Jurkat, Clone E6-1 (cell line): ENCODE measurements around the gene CLBA1. TPM values are rescaled to one million over a fixed set of nuclear protein-coding genes. Genes with fewer than 3 reads are reported as not detected.
"Not testable (repeated sequence)": the region's sequence is repeated elsewhere in the genome, so short reads cannot be mapped to it uniquely, and the experiment has no call there.

Source experiments
- DNase-seq: peaks from one replicate; pipeline ENCODE4 v3.0.0-alpha.2; 2011; ENCODE audit warnings: low read depth, low spot score
- H3K4me3 ChIP-seq: 2 replicates; pipeline ENCODE4 v1.5.1; 2011; ENCODE audit warnings: mild to moderate bottlenecking, low read length, control low read depth, moderate library complexity
- polyA plus RNA-seq: library from polyadenylated mRNA; unstranded; fragments of >200 nt; gene quantifications from one replicate; pipeline ENCODE4 v1.2.1, GENCODE V29; 2012; ENCODE audit warnings: missing spikeins; ENCODE audit not compliant: insufficient read length, insufficient read depth

The CLBA1 gene
- polyA plus RNA-seq: 4.8 TPM

DNA sequence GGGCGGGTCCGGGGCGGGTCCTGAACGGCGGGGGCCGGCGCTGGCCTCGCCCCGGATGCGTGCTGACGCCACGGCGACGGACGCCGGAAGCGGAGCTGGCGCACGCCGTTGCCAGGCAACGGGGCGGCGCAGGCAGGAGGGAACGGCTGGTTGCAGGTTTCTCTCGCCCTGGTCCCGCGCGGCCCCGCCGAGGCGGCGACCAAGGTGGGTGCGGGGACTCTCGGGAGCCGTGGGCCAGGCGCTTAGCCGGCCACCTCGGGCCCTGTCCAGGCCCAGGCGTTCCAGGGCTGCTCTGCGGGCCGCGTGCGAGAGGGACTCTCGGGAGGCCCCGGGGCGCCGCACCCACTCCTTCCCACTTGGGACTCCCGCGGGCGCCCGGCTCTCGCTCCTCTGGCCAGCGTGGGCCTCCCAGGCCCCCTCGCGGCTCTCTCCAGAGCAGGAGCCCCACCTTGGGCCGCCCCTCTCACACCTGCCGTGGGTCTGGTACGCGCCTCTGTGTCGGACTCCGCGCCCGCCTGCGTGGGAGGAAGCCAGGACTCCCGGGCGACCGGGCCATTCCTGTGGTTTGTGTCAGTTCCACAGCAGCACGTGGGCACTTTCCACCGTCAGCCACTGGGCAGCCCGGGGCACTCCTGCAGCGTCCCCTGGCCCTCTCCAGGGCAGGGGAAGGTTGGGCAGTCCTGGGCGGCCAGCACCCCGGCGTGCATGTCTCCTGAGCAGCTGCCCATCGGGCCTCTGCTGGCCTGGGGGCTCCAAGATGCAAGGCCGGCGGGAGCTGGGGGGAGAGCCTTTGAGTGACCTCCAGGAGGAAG is at the start of gene CLBA1:
TSS of gene CLBA1 (plus strand) at position 114 of the 812 bp plus-strand sequence. CDS start at position 758, 644 bp downstream.
- peak; percentile 77 for DNase-seq
- peak within 1 kb of the TSS; percentile 59 for H3K4me3 ChIP-seq

DNA sequence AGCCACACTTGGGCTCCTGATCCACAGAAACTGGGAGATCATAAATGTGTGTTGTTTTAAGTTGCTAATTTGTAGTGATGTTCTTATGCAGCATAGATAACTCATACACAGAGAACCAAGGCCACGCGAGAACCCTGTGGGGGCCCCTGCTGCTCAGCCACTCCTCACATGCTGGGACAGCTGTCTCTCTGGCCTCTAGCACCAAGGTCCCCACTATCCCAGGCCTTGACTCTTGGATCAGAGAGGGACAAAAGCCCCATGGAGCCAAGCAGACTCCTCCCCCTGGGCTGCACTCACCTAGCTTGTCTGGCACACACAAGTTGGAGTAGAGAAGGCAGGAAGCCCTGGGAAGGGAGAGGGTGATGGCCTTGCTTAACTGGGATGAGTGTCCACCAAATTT is 49.6 kb upstream of the CLBA1 start:
- no peak for DNase-seq
- H3K4me3 ChIP-seq: no peak overlapping the region

DNA sequence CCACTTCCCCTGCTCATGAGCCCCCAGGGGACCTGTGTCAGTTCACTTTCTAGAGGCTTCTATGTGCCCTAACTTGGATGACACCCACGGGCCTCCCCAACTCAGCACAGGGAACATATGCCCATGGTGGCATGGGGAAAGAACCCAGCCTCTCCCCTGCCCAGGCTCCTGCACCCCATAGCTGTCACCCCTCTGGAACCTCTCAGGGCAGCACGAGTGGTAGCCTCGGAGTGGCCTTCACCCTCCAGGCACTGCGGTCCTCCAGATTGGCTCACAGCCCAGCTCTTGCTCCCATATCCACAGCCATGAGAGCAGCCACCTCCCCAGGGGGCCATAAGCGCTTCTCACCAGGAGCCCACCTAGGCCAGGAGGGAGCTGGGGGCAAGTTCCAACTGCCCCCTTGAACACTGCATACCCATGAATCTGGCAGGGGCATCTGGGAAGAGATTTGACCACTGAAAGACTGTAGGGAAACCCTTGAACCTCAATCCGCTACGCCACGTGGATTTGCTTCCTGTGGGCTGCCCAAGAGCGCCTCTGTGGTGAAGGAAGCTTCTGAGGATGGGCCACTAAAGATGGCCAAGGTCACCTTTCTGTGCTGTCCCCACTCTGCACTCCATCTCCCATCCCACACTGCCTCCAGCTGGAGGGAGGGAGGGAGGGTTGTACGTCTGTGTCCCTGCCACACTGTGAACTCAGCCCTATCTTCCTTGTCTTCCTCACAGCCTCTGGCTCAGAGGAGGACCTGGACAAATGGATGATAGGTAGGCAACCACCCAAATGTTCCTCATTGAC is 49.0 kb upstream of the CLBA1 start:
- no peak overlapping the region for H3K4me3 ChIP-seq
- DNase-seq: no peak

DNA sequence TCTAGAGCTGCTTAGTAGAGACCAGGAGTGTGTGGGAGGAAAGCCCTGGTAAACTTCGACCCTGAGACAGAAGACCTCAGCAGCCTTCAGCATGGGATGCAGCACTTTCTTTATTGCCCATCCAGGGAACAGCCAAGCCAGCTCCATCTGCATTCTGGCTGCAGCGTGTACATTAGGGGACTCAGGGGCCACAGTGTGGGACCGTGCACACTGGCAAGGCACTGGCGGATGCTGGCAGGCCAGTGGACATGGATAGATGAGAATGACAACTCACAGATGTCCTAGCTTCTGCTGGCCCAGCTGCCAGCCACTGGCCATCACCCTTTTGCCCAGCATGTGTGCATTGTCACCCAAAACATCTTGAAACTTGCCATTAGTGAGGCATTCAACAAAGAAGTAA is 48.4 kb upstream of the CLBA1 start:
- no peak overlapping the region for H3K4me3 ChIP-seq
- DNase-seq: no peak

DNA sequence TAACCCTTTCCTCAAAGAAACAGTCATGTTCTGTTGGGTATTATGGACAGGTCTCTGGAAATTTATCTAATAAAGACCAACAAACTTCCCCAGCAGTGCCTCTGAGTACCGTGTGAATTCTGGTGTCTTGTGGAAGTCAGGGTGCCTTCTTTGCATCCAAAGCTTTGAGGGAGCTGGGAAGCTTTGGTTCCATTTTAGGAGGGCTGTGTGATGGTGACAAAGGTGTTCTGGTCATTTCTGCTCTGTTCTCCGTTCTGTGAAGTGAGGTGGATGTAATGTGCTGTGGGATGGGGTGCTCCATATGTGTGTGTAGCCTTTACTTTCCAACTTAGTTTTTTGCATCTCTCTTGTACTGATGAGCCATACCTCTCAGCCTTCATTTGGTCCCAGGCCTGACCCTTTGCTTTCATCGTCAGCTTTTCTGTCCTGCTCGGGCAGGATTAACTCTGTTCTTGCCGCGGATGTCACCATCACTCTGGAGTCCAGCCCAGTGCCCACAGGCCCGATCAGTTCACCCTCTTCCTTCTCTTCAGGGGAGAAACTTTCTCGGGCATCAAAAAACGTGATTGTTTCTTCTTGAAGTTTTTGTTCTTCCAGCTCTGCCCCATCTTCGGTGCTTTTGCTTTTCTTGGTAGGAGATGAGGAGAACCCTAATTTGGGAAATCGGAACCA is 47.8 kb upstream of the CLBA1 start:
- no peak overlapping the region for H3K4me3 ChIP-seq
- no peak for DNase-seq

DNA sequence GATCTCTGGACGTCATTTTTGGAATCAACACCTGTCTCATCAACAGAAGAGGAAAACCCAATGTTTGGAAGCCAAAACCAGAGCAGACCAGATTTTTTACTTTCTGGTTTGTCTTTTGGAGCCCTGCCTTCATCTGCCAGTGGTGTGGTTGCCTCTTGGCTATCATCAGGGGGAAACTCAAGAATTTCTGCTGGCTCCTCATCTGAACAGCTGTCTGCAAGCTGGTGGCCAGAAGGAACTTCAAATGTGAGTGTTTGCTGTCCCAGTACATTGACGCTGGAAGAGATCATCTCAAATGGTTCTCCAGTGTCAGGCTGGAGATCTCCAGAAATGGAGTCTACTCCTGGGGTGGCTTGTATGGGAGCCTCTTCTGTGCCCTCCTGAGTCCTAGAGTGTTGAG is 47.2 kb upstream of the CLBA1 start:
- H3K4me3 ChIP-seq: no peak overlapping the region
- no peak for DNase-seq

DNA sequence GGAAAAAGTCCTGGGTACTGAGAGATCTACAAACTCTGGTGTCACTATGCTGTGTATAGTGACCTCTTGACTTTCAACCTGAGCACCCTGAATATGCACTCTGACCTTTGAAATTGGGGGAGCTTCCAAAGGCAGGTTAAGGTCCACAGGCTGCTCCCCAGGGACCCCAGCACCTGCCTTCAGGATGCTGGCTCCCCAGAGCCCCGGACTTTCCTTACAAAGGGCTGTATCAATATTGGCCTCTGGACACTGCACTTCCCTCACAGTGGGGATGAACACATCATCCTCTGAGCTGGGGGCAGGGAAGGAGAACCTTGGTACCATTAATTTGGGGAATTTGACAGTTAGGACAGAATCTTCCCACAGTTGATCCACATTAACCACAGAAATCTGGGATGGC is 46.6 kb upstream of the CLBA1 start:
- H3K4me3 ChIP-seq: no peak overlapping the region
- DNase-seq: no peak

DNA sequence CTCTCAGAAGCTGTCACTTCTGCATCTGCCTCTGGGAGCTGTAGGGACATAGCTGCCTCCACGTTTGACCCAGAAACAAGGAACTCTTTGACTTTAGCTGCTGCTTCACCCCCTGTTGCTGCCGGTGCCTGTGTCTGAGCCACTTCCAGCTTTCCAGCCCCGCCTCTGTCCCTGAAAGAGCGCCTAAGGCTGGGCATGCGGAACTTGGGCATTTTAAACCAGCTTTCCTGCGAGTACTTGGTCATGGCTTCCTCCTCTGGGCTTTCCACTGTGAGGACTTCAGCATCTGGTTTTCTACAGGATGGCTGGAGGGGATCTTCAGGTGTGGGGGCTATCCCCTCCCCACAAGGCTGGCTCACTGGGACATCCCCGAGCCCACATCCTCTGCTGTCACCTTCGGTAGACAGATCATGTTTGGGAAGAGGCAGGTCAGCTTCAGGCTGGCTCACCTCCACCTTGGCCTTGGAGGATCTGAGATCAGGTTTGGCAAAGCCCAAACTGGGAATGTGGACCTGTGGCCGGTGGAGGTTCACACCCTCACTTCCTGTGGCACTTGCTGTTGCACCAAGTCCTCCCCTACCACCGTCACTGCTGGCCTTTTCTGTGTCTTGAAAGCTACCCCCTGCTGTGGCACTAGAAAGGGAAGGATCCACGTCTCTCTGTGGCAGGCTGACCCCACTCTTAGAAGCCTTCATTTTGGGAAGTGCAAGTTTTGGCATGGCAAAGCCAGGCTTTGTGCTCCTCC is 45.8 kb upstream of the CLBA1 start:
- no peak overlapping the region for H3K4me3 ChIP-seq
- DNase-seq: no peak

DNA sequence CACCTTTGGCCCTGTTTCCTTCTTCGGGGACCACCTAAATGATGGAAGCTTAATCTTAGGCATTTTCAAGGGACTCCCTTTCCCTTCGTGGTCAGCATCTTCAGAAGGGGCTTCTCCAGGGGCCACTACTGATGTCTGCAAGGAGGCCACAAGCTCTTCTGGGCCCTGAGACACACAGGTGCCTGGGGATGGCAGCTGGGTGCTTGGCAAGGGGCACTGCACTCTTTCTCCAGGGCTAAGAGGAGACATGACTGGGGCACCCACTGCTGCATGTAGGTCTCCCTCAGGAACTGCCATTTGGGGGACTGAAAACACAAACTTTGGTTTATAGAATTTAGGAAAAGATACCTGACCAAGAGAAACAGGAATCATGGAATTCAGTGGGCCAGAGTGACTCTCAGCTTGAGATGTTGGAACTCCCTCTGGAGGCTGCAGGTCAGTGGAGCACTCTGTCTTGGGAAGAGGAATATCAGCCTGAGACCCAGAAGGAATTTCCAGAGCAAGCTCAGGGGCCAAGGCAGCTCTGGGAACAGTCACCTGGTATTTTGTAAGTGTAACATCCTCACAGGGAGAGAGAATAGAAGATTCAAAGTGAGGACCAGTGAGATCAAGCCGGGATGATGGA is 45.0 kb upstream of the CLBA1 start:
- no peak overlapping the region for H3K4me3 ChIP-seq
- DNase-seq: no peak

DNA sequence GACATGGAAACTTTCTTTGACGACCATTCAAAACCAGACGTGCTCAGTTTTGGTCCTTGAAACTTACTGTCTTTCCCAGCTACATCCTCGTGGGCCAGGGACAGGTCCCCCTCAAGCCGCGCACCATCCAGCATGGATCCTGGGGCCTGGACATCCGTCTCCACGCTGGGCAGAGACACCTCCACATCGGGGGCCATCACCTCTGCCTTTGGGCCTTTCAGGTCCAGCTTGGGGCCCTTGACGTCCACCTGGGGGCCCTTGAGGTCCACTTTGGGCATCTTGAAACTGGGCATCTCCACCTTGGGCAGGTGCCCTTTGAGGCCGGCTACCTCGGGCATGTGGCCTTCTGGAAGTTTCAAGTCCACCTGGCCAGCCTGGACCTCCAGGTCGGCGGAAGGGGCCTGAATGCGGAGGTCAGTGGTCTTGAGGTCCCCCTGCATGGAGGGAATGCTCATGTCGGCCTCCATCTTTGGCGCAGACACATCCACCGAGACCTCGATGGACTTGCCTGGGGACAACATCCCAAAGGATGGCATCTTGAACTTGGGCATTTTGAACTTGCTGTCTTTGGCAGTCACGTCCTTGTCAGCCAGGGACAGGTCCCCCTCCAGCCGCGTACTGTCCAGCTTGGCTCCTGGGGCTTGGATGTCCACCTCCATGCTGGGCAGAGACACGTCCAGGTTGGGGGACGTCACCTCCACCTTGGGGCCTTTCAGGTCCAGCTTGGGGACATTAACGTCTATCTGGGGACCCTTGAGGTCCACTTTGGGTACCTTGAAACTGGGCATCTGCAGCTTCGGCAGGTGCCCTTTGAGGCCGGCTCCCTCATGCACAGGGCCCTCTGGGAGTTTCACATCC is 43.9 kb upstream of the CLBA1 start:
- H3K4me3 ChIP-seq: no peak overlapping the region
- no peak for DNase-seq

DNA sequence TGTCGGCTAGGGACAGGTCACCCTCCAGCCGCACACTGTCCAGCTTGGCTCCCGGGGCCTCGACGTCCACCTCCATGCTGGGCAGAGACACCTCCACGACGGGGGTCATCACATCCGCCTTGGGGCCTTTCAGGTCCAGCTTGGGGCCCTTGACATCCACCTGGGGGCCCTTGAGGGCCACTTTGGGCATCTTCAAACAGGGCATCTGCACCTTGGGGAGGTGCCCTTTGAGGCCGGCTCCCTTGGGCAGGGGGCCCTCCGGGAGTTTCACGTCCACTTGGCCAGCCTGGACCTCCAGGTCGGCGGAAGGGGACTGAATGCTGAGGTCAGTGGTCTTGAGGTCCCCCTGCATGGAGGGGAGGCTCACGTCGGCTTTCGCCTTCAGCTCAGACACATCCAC is 43.0 kb upstream of the CLBA1 start:
- no peak overlapping the region for H3K4me3 ChIP-seq
- no peak for DNase-seq

DNA sequence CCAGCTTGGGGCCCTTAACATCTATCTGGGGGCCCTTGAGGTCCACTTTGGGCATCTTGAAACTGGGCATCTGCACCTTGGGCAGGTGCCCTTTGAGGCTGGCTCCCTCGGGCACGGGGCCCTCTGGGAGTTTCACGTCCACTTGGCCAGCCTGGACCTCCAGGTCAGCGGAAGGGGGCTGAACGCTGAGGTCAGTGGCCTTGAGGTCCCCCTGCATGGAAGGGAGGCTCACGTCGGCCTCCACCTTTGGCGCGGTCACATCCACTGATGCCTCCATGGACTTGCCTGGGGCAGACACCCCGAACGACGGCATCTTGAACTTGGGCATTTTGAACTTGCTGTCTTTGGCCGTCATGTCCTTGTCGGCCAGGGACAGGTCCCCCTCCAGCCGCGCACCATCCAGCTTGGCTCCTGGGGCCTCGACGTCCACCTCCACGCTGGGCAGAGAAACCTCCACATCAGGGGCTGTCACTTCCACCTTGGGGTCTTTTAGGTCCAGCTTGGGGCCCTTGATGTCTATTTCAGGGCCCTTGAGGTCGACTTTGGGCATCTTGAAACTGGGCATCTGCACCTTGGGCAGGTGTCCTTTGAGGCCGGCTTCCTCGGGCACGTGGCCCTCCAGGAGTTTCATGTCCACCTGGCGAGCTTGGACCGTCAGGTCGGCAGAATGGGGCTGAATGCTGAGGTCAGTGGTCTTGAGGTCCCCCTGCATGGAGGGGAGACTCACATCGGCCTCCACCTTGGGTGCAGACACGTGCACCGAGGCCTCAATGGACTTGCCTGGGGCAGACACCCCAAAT is 42.2 kb upstream of the CLBA1 start:
- DNase-seq: not testable (repeated sequence)

DNA sequence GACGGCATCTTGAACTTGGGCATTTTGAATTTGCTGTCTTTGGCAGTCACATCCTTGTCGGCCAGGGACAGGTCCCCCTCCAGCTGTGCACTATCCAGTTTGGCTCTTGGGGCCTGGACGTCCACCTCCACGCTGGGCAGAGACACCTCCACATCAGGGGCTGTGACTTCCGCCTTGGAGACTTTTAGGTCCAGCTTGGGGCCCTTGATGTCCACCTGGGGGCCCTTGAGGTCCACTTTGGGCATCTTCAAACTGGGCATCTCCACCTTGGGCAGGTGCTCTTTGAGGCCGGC is 41.6 kb upstream of the CLBA1 start:
- DNase-seq, H3K4me3 ChIP-seq: not testable (repeated sequence)

More for the DNA sequence above, 42.2 kb upstream of the CLBA1 start:
- not testable (repeated sequence) for H3K4me3 ChIP-seq

DNA sequence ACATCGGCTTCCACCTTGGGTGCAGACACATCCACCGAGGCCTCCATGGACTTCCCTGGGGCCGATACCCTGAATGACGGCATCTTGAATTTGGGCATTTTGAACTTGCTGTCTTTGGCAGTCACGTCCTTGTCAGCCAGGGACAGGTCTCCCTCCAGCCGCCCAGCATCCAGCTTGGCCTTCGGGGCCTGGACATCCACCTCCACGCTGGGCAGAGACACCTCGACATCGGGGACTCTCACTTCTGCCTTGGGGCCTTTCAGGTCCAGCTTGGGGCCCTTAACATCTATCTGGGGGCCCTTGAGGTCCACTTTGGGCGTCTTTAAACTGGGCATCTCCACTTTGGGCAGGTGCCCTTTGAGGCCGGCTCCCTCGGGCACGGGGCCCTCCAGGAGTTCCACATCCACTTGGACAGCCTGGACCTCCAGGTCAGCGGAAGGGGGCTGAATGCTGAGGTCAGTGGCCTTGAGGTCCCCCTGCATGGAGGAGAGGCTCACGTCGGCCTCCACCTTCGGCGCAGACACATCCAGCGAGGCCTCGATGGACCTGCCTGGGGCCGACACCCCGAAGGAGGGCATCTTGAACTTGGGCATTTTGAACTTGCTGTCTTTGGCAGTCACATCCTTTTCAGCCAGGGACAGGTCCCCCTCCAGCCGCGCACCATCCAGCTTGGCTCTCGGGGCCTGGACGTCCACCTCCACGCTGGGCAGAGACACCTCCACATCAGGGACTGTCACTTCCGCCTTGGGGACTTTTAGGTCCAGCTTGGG is 41.0 kb upstream of the CLBA1 start:
- DNase-seq, H3K4me3 ChIP-seq: not testable (repeated sequence)

DNA sequence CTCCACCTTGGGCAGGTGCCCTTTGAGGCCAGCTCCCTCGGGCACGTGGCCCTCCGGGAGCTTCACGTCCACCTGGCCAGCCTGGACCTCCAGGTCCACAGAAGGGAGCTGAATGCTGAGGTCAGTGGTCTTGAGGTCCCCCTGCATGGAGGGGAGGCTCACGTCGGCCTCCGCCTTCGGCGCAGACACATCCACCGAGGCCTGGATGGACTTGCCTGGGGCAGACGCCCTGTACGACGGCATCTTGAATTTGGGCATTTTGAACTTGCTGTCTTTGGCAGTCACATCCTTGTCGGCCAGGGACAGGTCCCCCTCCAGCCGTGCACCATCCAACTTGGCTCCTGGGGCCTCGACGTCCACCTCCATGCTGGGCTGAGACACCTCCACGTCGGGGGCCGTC is 40.3 kb upstream of the CLBA1 start:
- not testable (repeated sequence) for DNase-seq

More for the DNA sequence above, 40.3 kb upstream of the CLBA1 start:
- not testable (repeated sequence) for H3K4me3 ChIP-seq
